Measurements from ENCODE around the gene LRRC23. TPM values are rescaled to one million over a fixed set of nuclear protein-coding genes. Genes with fewer than 3 reads are reported as not detected.

The LRRC23 gene
- polyA plus RNA-seq, result 6.2 to 7.1 TPM (median 6.3 TPM) in 3 replicates
- polyA plus RNA-seq (2011; ENCODE audit: low read depth), result 4.9 TPM
- polyA plus RNA-seq (2011; cell fraction: cytosol; rRNA removed), result 7.6 and 8.3 TPM in 2 replicates
- 6.5 and 6.6 TPM in 2 replicates for polyA plus RNA-seq (2011; cell fraction: nucleus; rRNA removed)
- 5.1 and 5.5 TPM in 2 replicates for polyA plus RNA-seq (2012; ENCODE audit: low replicate concordance)
- 3.3 to 11.2 TPM (median 4.3 TPM) in 3 replicates for polyA minus RNA-seq
- 2.1 TPM for polyA minus RNA-seq (2011; cell fraction: cytosol; rRNA and poly(A)+ RNA removed)
- 1.1 and 2.6 TPM in 2 replicates for polyA minus RNA-seq (2011; cell fraction: nucleus; rRNA and poly(A)+ RNA removed)

GRCh38 chr12:6904280-6905276, at the start of gene LRRC23:
LRRC23 (plus strand) TSS chr12:6904822; CDS start chr12:6905634, 812 bp downstream.
- dilution Hi-C loops (cut with MboI; ENCODE audit: extremely low pct_ligation_motif_present, low sequenced_read_pairs), result no loop called here
- DNase-seq (ENCODE audit: low read depth, low spot score) (no peak), FAIRE-seq (peak; percentile 97)
- Histone ChIP-seq H3K4me3 (ENCODE audit: control insufficient read depth in 2 of 3, extremely low read depth in 1 of 3, insufficient read depth in 2 of 3, low read depth in 1 of 3, low read length in 3 of 3) (peak within 1 kb of the TSS; percentile 66 to 99 (median 98)), H3K9ac (ENCODE audit: control insufficient read depth, extremely low read depth, insufficient read depth, low read length) (peak within 1 kb of the TSS; percentile 91), H4K20me1 (ENCODE audit: control insufficient read depth, extremely low read depth, insufficient read depth, low read length) (no peaks in the 10 kb centered on the region), H3K36me3 (ENCODE audit: control insufficient read depth in 2 of 2, extremely low read depth in 1 of 2, insufficient read depth in 2 of 2, low read length in 2 of 2) (no peaks in the 10 kb centered on the region), H3K79me2 (ENCODE audit: control insufficient read depth, insufficient read depth, low read length) (no peaks in the 10 kb centered on the region), H3K4me1 (ENCODE audit: control insufficient read depth, extremely low read depth, insufficient read depth, low read length) (peaks cover 13% of the 10 kb centered on the region), H3K9me3 (ENCODE audit: control insufficient read depth, low read depth, low read length) (no peaks in the 10 kb centered on the region), H3K4me2 (ENCODE audit: control insufficient read depth, extremely low read depth, insufficient read depth, low read depth, low read length) (peak within 1 kb of the TSS; percentile 96), H3K27me3 (ENCODE audit: control insufficient read depth, extremely low read depth, insufficient read depth, low read length) (no peaks in the 10 kb centered on the region), H2AFZ (ENCODE audit: control insufficient read depth, low read length) (peak within 1 kb of the TSS; percentile 99), H3K27ac (ENCODE audit: control insufficient read depth, insufficient read depth, low read length) (peak within 1 kb of the TSS; percentile 88), H3K9me1 (ENCODE audit: control insufficient read depth, extremely low read depth, insufficient read depth, low read length) (no peaks in the 10 kb centered on the region)
- TF ChIP-seq EZH2 (IDR thresholded peaks at IDR 0.05; ENCODE audit: low read length), result no peak
- no peak for TF ChIP-seq CTCF (optimal IDR thresholded peaks at IDR 0.05 in 1 of 3, IDR thresholded peaks at IDR 0.05 in 1 of 3, conservative IDR thresholded peaks at IDR 0.05 in 1 of 3; ENCODE audit: extremely low read depth in 1 of 3, insufficient read depth in 2 of 3, low read length in 3 of 3)

GRCh38 chr12:6855322-6855721, 49.3 kb upstream of the LRRC23 start:
- Histone ChIP-seq H3K9ac (ENCODE audit: control insufficient read depth, extremely low read depth, insufficient read depth, low read length) (no peak overlapping the region), H2AFZ (ENCODE audit: control insufficient read depth, low read length) (no peak overlapping the region), H3K9me1 (ENCODE audit: control insufficient read depth, extremely low read depth, insufficient read depth, low read length) (no peaks in the 10 kb centered on the region), H3K27me3 (ENCODE audit: control insufficient read depth, extremely low read depth, insufficient read depth, low read length) (no peaks in the 10 kb centered on the region), H3K4me2 (ENCODE audit: control insufficient read depth, extremely low read depth, insufficient read depth, low read depth, low read length) (no peak overlapping the region), H3K9me3 (ENCODE audit: control insufficient read depth, low read depth, low read length) (no peaks in the 10 kb centered on the region), H3K36me3 (ENCODE audit: control insufficient read depth in 2 of 2, extremely low read depth in 1 of 2, insufficient read depth in 2 of 2, low read length in 2 of 2) (peaks cover 39 to 43% of the 10 kb centered on the region in 2 experiments), H3K79me2 (ENCODE audit: control insufficient read depth, insufficient read depth, low read length) (peaks cover 34% of the 10 kb centered on the region), H4K20me1 (ENCODE audit: control insufficient read depth, extremely low read depth, insufficient read depth, low read length) (no peaks in the 10 kb centered on the region), H3K4me1 (ENCODE audit: control insufficient read depth, extremely low read depth, insufficient read depth, low read length) (peaks cover 17% of the 10 kb centered on the region), H3K27ac (ENCODE audit: control insufficient read depth, insufficient read depth, low read length) (no peak overlapping the region), H3K4me3 (ENCODE audit: control insufficient read depth in 2 of 3, extremely low read depth in 1 of 3, insufficient read depth in 2 of 3, low read depth in 1 of 3, low read length in 3 of 3) (no peak overlapping the region)
- no peak for FAIRE-seq
- DNase-seq (ENCODE audit: low read depth, low spot score), result no peak
- dilution Hi-C loops (cut with MboI; ENCODE audit: extremely low pct_ligation_motif_present, low sequenced_read_pairs), result no loop called here
- TF ChIP-seq EZH2 (IDR thresholded peaks at IDR 0.05; ENCODE audit: low read length), result no peak
- no peak for TF ChIP-seq CTCF (optimal IDR thresholded peaks at IDR 0.05 in 1 of 3, IDR thresholded peaks at IDR 0.05 in 1 of 3, conservative IDR thresholded peaks at IDR 0.05 in 1 of 3; ENCODE audit: extremely low read depth in 1 of 3, insufficient read depth in 2 of 3, low read length in 3 of 3)
